NT2/D1 (cell line): ENCODE data around the gene IL24.

Experiments used
- SUZ12 ChIP-seq: IDR thresholded peaks from 2 replicates; pipeline ENCODE4 v1.6.1; 2011; ENCODE audit not compliant: insufficient read length, insufficient read depth; ENCODE audit errors: extremely low read depth
- YY1 ChIP-seq: IDR thresholded peaks from 2 replicates; pipeline ENCODE4 v1.6.1; 2011; ENCODE audit not compliant: insufficient read length, insufficient read depth
- ZNF274 ChIP-seq: IDR thresholded peaks from 2 replicates; pipeline ENCODE4 v1.6.1; 2011; ENCODE audit warnings: mild to moderate bottlenecking, low read depth, low read length

DNA sequence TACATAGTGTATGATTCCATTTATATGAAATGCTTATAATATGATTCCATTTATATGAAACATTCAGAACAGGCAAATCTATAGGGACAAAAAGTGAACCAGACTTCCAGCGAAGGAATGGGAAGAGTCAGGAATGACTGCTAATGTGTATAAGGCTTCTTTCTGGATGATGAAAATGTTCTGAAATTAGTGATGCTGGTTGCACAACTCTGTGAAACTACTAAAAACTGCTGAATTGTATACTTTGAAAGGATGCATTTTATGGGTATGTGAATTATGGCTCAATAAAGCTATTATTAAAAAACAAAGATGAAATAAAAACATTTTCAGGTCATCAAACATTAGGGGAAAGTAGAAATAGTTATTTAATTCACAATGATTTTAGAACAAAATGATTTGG, 14.1 kb upstream of the IL24 start:
- no peak for TF ChIP-seq YY1
- no peak for TF ChIP-seq SUZ12
- no peak for TF ChIP-seq ZNF274
